SK-N-SH (cell line): ENCODE data around the gene DMRT3. TPM values are rescaled to one million over a fixed set of nuclear protein-coding genes. Genes with fewer than 3 reads are reported as not detected.

ENCODE experiments used
- CTCF ChIA-PET: fragments of 300-600, 350-600 bp; formaldehyde crosslinking; extraction: SDS; loops from one replicate; lab custom pipeline; 2021; lab: Yijun Ruan, JAX
- POLR2A ChIA-PET: fragments of 350-600 bp; sonication (Branson Sonifier 250); formaldehyde crosslinking; extraction: SDS; loops from one replicate; lab custom pipeline; 2020; ENCODE audit warnings: antibody characterized with exemption, inconsistent platforms; lab: Yijun Ruan, JAX
- DNase-seq: peaks from one replicate; pipeline ENCODE4 v3.0.0; 2012
- H2AFZ ChIP-seq: fragments of 200-600 bp; sonication (generic); 2 replicates; pipeline ENCODE4 v1.8.1; 2016; ENCODE audit warnings: antibody characterized with exemption, mild to moderate bottlenecking, low read depth
- H3F3A ChIP-seq: fragments of 200-600 bp; sonication (generic); replicated peaks from 2 replicates; pipeline ENCODE3; 2016; ENCODE audit warnings: antibody characterized with exemption, mild to moderate bottlenecking; ENCODE audit not compliant: insufficient read depth
- H3K27ac ChIP-seq, 2 experiments: fragments of 200-500 bp in 1 of 2; fragments of 200-600 bp in 1 of 2; sonication (Bioruptor generic) in 1 of 2; sonication (generic), shearing (Covaris generic) in 1 of 2; 2 replicates each; pipeline versions ENCODE4 v1.5.1 to v1.6.1; 2014 to 2016; ENCODE audit warnings: low read depth in 2 of 2, inconsistent platforms in 1 of 2, low read length in 1 of 2, mild to moderate bottlenecking in 1 of 2, mixed read lengths in 1 of 2
- H3K27me3 ChIP-seq: fragments of 200-600 bp; sonication (generic), shearing (Covaris generic); 2 replicates; pipeline ENCODE4 v1.6.1; 2016; ENCODE audit warnings: mixed run types; ENCODE audit not compliant: insufficient read depth
- H3K36me3 ChIP-seq, 2 experiments: fragments of 200-500 bp in 1 of 2; fragments of 200-600 bp in 1 of 2; sonication (Bioruptor generic) in 1 of 2; sonication (generic) in 1 of 2; replicated peaks in 1 of 2; 2 replicates each; pipeline versions ENCODE3 to v1.5.1; 2014 to 2016; ENCODE audit warnings: low read length in 1 of 2, mild to moderate bottlenecking in 1 of 2; ENCODE audit not compliant: insufficient read depth in 2 of 2, control insufficient read depth in 1 of 2
- H3K4me1 ChIP-seq, 2 experiments: fragments of 200-500 bp in 1 of 2; fragments of 200-600 bp in 1 of 2; sonication (Bioruptor generic) in 1 of 2; sonication (generic), shearing (Covaris generic) in 1 of 2; 2 replicates each; pipeline versions ENCODE4 v1.5.1 to v1.6.1; 2014 to 2016; ENCODE audit warnings: low read depth in 1 of 2, low read length in 1 of 2, mixed run types in 1 of 2; ENCODE audit not compliant: insufficient read depth in 2 of 2, control insufficient read depth in 1 of 2
- H3K4me2 ChIP-seq: fragments of 200-600 bp; sonication (generic), shearing (Covaris generic); 2 replicates; pipeline ENCODE4 v1.6.1; 2017; ENCODE audit warnings: mixed run types
- H3K4me3 ChIP-seq, 2 experiments: fragments of 200-500 bp in 1 of 2; fragments of 200-600 bp in 1 of 2; sonication (Bioruptor generic) in 1 of 2; sonication (generic), shearing (Covaris generic) in 1 of 2; 2 replicates each; pipeline versions ENCODE4 v1.5.1 to v1.8.1; 2014 to 2016; ENCODE audit warnings: low read depth in 2 of 2, inconsistent platforms in 1 of 2, low read length in 1 of 2, mild to moderate bottlenecking in 1 of 2, mixed read lengths in 1 of 2, moderate library complexity in 1 of 2
- H3K79me2 ChIP-seq: fragments of 200-600 bp; sonication (generic); 2 replicates; pipeline ENCODE4 v1.8.1; 2017; ENCODE audit warnings: mild to moderate bottlenecking; ENCODE audit not compliant: insufficient read depth
- H3K9ac ChIP-seq: fragments of 200-600 bp; sonication (generic); 2 replicates; pipeline ENCODE4 v1.6.1; 2017; ENCODE audit warnings: mixed run types
- H3K9me2 ChIP-seq: fragments of 200-600 bp; sonication (generic); 2 replicates; pipeline ENCODE4 v1.6.1; 2017; ENCODE audit warnings: mixed run types
- H3K9me3 ChIP-seq: fragments of 200-600 bp; sonication (generic); 2 replicates; pipeline ENCODE4 v1.6.1; 2017; ENCODE audit warnings: mixed run types, mild to moderate bottlenecking, moderate library complexity
- H4K20me1 ChIP-seq: fragments of 200-600 bp; sonication (generic); 2 replicates; pipeline ENCODE4 v1.6.1; 2017; ENCODE audit warnings: mild to moderate bottlenecking, mixed run types; ENCODE audit not compliant: insufficient read depth
- EZH2phosphoT487 ChIP-seq: fragments of 200-600 bp; sonication (generic); IDR thresholded peaks from 2 replicates; pipeline ENCODE4 v1.6.1; 2017; ENCODE audit warnings: low read depth, mixed run types, mild to moderate bottlenecking, antibody characterized with exemption, moderate library complexity, borderline replicate concordance
- FOSL2 ChIP-seq: IDR thresholded peaks from 2 replicates; pipeline ENCODE4 v1.4.0; 2012; ENCODE audit warnings: low read depth, mild to moderate bottlenecking, moderate library complexity, borderline replicate concordance
- MAX ChIP-seq: IDR thresholded peaks from 2 replicates; pipeline ENCODE4 v1.4.0; 2012; ENCODE audit warnings: low read depth
- NRF1 ChIP-seq: IDR thresholded peaks from 2 replicates; pipeline ENCODE4 v1.6.1; 2012; ENCODE audit warnings: low read depth, mild to moderate bottlenecking, low read length
- PBX3 ChIP-seq: IDR thresholded peaks from 2 replicates; pipeline ENCODE4; 2012
- POLR2AphosphoS5 ChIP-seq: IDR thresholded peaks from 2 replicates; pipeline ENCODE4 v1.6.1; 2012; ENCODE audit warnings: low read depth, low read length
- RCOR1 ChIP-seq: fragments of 150-350 bp; IDR thresholded peaks from 2 replicates; pipeline ENCODE4 v1.6.1; 2017; ENCODE audit warnings: antibody characterized with exemption, low read length
- TCF12 ChIP-seq: IDR thresholded peaks from 2 replicates; pipeline ENCODE4 v1.4.0; 2012
- TEAD4 ChIP-seq: IDR thresholded peaks from 2 replicates; pipeline ENCODE4 v1.4.0; 2012; ENCODE audit warnings: mild to moderate bottlenecking, borderline replicate concordance; ENCODE audit not compliant: insufficient read depth
- WGBS: methylation state at CpG from one replicate; pipeline ENCODE4 v1.1.6; 2017; ENCODE audit warnings: low lambda C conversion rate; 5-methylcytosine and 5-hydroxymethylcytosine counted together
- polyA plus RNA-seq, 3 experiments: library from polyadenylated mRNA; depleted of rRNA; stranded (reverse); fragments of >200 nt; gene quantifications; 2 replicates each; pipeline ENCODE4 v1.2.3, GENCODE V29; 2012
- TF ChIP-seq, protein P1 (sequence below): IDR thresholded peaks from 2 replicates; pipeline ENCODE4 v1.4.0; 2012; ENCODE audit warnings: low read depth, borderline replicate concordance
- TF ChIP-seq, protein P2 (sequence below): IDR thresholded peaks from 2 replicates; pipeline ENCODE4 v1.4.0; 2012; ENCODE audit warnings: low read depth, borderline replicate concordance

Gene DMRT3
- polyA plus RNA-seq, 1 of the 3 experiments (the other 2 are of a cell fraction): not detected

DNA sequence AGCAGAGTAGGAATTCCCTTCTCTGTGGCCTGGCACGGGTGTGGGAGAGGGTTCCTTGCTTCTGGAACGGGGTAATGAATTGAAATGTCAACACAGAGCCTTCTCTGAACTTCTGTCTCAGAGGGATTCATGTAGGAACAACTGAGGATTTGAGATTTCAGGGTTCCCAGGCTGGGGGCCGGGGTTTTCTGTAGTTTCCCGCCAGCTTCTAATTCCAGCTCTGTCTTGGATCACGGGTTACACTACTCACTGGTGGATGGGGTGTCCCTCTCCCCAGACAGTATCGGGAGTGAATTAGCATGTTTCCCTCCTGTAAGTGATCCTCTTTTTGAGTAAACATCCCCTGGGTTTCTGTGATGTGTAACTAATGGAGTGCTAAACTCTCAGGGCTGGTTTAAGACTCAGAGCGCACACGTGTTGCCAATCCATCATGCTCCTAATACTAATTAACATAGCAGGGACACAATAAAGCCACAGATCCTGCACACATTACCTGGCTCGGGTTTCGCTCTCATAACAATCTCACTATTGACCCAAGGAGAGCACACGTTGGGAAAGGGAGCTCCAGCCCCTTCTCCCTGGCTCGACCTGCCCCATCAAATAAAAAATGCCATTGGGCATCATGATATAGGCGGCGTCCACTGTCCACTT lies 55.6 kb downstream of the DMRT3 start:
- no peak for DNase-seq
- ChIA-PET CTCF (interaction anchor here (0.7 to 1.2 kb wide), 2 partner anchors 23 to 27 kb away, joined by 3 read pairs; no protein-coding TSS in a partner anchor), POLR2A (no interaction called here)
- Histone ChIP-seq H3K27me3 (peaks cover 5% of the 10 kb centered on the region), H4K20me1 (no peaks in the 10 kb centered on the region), H3K27ac (no peak overlapping the region), H3K4me2 (no peak overlapping the region), H3K4me3 (no peak overlapping the region), H2AFZ (no peak overlapping the region), H3K9ac (no peak overlapping the region), H3K9me3 (no peaks in the 10 kb centered on the region), H3K9me2 (no peaks in the 10 kb centered on the region), H3K4me1 (no peaks in the 10 kb centered on the region), H3K36me3 (no peaks in the 10 kb centered on the region), H3K79me2 (no peaks in the 10 kb centered on the region), H3F3A (no peaks in the 10 kb centered on the region)
- 8% methylated on average over 14 of the region's 14 CpGs for WGBS
- TF ChIP-seq TEAD4 (no peak), RCOR1 (no peak)
- TF ChIP-seq, protein P1, sequence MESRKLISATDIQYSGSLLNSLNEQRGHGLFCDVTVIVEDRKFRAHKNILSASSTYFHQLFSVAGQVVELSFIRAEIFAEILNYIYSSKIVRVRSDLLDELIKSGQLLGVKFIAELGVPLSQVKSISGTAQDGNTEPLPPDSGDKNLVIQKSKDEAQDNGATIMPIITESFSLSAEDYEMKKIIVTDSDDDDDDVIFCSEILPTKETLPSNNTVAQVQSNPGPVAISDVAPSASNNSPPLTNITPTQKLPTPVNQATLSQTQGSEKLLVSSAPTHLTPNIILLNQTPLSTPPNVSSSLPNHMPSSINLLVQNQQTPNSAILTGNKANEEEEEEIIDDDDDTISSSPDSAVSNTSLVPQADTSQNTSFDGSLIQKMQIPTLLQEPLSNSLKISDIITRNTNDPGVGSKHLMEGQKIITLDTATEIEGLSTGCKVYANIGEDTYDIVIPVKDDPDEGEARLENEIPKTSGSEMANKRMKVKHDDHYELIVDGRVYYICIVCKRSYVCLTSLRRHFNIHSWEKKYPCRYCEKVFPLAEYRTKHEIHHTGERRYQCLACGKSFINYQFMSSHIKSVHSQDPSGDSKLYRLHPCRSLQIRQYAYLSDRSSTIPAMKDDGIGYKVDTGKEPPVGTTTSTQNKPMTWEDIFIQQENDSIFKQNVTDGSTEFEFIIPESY: no peak

DNA sequence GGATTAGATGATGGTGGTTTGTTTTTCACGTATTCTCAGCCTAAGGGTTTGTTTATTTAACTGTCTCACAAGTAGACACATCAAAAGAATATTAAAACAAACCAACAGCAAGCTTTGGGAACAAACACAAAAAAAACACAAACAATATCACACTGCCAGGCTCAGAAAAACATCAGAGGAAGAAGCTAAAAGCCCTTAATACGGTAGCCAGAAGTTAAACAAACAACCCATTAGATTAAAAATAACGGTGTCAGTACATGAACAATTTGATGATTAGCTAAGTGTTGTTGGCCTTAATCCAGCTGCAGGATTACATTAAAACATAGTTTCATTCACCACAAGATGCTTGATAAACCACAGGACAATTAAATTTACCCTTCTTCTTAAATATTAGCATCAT lies 57.8 kb downstream of the DMRT3 start:
- Histone ChIP-seq H3K4me2 (no peak overlapping the region), H3K9me3 (no peaks in the 10 kb centered on the region), H3K36me3 (no peaks in the 10 kb centered on the region), H3K4me3 (no peak overlapping the region), H3K79me2 (no peaks in the 10 kb centered on the region), H2AFZ (no peak overlapping the region), H3K4me1 (no peaks in the 10 kb centered on the region), H3K9me2 (no peaks in the 10 kb centered on the region), H3K27me3 (peaks cover 5% of the 10 kb centered on the region), H4K20me1 (no peaks in the 10 kb centered on the region), H3K27ac (no peak overlapping the region), H3F3A (no peaks in the 10 kb centered on the region), H3K9ac (no peak overlapping the region)
- TF ChIP-seq POLR2AphosphoS5 (no peak), TCF12 (no peak), EZH2phosphoT487 (no peak), FOSL2 (no peak), PBX3 (no peak), MAX (no peak), NRF1 (no peak), TEAD4 (no peak)
- TF ChIP-seq, protein P2, sequence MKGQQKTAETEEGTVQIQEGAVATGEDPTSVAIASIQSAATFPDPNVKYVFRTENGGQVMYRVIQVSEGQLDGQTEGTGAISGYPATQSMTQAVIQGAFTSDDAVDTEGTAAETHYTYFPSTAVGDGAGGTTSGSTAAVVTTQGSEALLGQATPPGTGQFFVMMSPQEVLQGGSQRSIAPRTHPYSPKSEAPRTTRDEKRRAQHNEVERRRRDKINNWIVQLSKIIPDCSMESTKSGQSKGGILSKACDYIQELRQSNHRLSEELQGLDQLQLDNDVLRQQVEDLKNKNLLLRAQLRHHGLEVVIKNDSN: no peak
- TF ChIP-seq, protein P1: no peak
- POLR2A ChIA-PET: no interaction called here
- WGBS: 0% methylated on average over 3 of the region's 3 CpGs
- CTCF ChIA-PET: interaction anchor here (0.6 kb wide), 1 partner anchor 799 kb away, joined by 3 read pairs; no protein-coding TSS in a partner anchor
- DNase-seq: no peak
